Activated naive CD4-positive, alpha-beta T cell treated with anti-CD3 and anti-CD28 coated beads for 36 hours (primary cell): ENCODE results near the gene LRRC4B. TPM values are rescaled to one million over a fixed set of nuclear protein-coding genes. Genes with fewer than 3 reads are reported as not detected.
"Not testable (repeated sequence)": the region's sequence is repeated elsewhere in the genome, so short reads cannot be mapped to it uniquely, and the experiment has no call there.

ENCODE experiments used
- CTCF ChIA-PET: fragments of 350-600 bp; sonication (Branson Sonifier 250); formaldehyde crosslinking; loops from one replicate; lab custom pipeline; 2021; ENCODE audit warnings: antibody characterized with exemption; lab: Charles Lee
- DNase-seq: peaks from one replicate; pipeline ENCODE4 v3.0.0-alpha.2; 2020
- H3K27ac Mint-ChIP-seq: one replicate; pipeline ENCODE4 v1.8.0; 2021; ENCODE audit warnings: mild to moderate bottlenecking, mixed read lengths
- H3K27me3 Mint-ChIP-seq: one replicate; pipeline ENCODE4 v1.8.0; 2021; ENCODE audit warnings: low read depth, mixed read lengths
- H3K36me3 Mint-ChIP-seq: one replicate; pipeline ENCODE4 v1.8.0; 2021; ENCODE audit warnings: low read depth, mixed read lengths
- H3K4me1 Mint-ChIP-seq: one replicate; pipeline ENCODE4 v1.8.0; 2021; ENCODE audit warnings: low read depth, mixed read lengths
- H3K4me3 Mint-ChIP-seq: one replicate; pipeline ENCODE4 v1.8.0; 2021; ENCODE audit warnings: mild to moderate bottlenecking, moderate library complexity, mixed read lengths
- H3K9me3 Mint-ChIP-seq: one replicate; pipeline ENCODE4 v1.8.0; 2021; ENCODE audit warnings: mixed read lengths
- intact Hi-C: fragments of 100-400 bp; cut with micrococcal nuclease; formaldehyde crosslinking; loops from one replicate; pipeline ENCODE4 v1.15.1; 2023
- total RNA-seq, 2 experiments: library from RNA; stranded (reverse); gene quantifications; one replicate each; pipeline ENCODE4 v1.2.3, GENCODE V29; 2021

The LRRC4B gene
- total RNA-seq, 2 experiments from 2014 or later = not detected

DNA sequence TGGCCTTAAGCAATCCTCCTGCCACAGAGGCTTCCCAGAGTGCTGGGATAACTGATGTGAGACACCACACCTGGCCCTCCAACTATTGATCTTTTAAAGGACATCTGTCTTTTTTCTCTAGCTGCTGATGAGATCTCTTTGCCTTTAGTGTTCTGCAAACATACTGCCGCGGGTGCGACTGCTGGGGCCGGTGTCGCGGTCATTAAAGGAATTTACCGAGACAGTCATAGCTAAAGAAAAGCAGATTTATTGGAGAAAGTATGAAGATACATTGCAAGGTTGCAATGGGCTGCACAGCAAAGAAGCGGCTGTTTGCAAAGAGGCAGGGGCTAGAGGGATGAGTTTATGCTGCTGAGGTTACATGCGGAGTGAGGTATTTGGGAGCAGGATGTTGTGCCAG lies 31.2 kb upstream of the LRRC4B start:
- H3K36me3 Mint-ChIP-seq = no peaks in the 10 kb centered on the region
- CTCF ChIA-PET = interaction anchor here (0.9 kb wide), 2 partner anchors 8 to 60 kb away, joined by 3 read pairs; no protein-coding TSS in a partner anchor
- intact Hi-C loops = no loop called here
- H3K27me3 Mint-ChIP-seq = peaks cover 25% of the 10 kb centered on the region
- H3K4me3 Mint-ChIP-seq = no peak overlapping the region
- no peak overlapping the region for H3K27ac Mint-ChIP-seq
- no peaks in the 10 kb centered on the region for H3K4me1 Mint-ChIP-seq
- no peak for DNase-seq
- H3K9me3 Mint-ChIP-seq = no peaks in the 10 kb centered on the region

- Mint-ChIP-seq H3K36me3 (no peaks in the 10 kb centered on the region), H3K27me3 (peaks cover 12% of the 10 kb centered on the region), H3K27ac (no peak overlapping the region), H3K9me3 (no peaks in the 10 kb centered on the region), H3K4me1 (no peaks in the 10 kb centered on the region), H3K4me3 (no peak overlapping the region)
- intact Hi-C loops = no loop called here
- no peak for DNase-seq
- CTCF ChIA-PET = interaction anchor here (0.6 to 1.8 kb wide), 3 partner anchors 33 to 843 kb away, joined by 5 to 6 read pairs (median 5); no protein-coding TSS in a partner anchor
These were observed 22.0 kb upstream of the LRRC4B start for GRCh38 chr19:50590191-50590590.

GRCh38 chr19:50581795-50582660 lies 13.8 kb upstream of the LRRC4B start:
- H3K36me3 Mint-ChIP-seq, H3K27ac Mint-ChIP-seq, H3K4me3 Mint-ChIP-seq, H3K4me1 Mint-ChIP-seq, H3K27me3 Mint-ChIP-seq, DNase-seq, H3K9me3 Mint-ChIP-seq, intact Hi-C loops: not testable (repeated sequence)
- CTCF ChIA-PET = interaction anchor here (0.6 kb wide), 1 partner anchor 48 kb away, joined by 3 read pairs; no protein-coding TSS in a partner anchor

DNA sequence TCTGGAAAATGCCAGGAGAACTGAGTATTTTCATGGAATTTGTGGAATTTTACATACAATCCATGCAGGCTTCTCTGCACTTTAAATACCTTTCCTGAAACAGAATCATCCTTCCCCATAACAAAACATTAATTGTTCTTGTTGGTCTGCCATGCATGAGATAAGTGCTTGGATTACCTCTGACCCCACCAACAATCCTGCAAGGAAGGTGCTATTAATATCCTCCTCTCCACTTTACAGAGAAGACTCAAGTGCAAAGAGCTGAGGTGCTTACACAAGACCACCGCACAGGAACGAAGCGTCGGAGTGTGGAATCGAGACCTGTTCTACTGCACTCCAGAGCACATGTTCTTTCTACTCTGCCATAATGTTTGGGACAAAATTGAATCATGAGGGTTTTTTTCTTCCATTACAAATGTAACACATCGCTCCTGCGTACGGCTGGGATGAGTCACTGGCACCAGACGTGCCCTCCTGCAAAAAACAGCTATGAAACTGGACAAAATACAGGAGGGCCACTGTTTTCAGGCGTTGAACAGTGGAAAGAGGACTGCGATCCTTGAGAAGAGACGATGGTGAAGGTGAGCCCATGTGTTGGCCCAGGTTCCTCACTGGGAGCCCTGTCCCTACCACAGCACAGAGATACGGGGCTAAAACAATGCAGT lies 12.9 kb upstream of the LRRC4B start:
- no peak overlapping the region for H3K27ac Mint-ChIP-seq
- peaks cover 7% of the 10 kb centered on the region for H3K27me3 Mint-ChIP-seq
- H3K4me1 Mint-ChIP-seq = no peaks in the 10 kb centered on the region
- no peaks in the 10 kb centered on the region for H3K9me3 Mint-ChIP-seq
- no peak overlapping the region for H3K4me3 Mint-ChIP-seq
- intact Hi-C loops = no loop called here
- DNase-seq = no peak
- CTCF ChIA-PET = interaction anchor here (0.6 kb wide), 1 partner anchor 47 kb away, joined by 3 read pairs; no protein-coding TSS in a partner anchor
- no peaks in the 10 kb centered on the region for H3K36me3 Mint-ChIP-seq

- CTCF ChIA-PET = no interaction called here
- Mint-ChIP-seq H3K27me3 (peaks cover 7% of the 10 kb centered on the region), H3K4me3 (no peak overlapping the region), H3K9me3 (no peaks in the 10 kb centered on the region), H3K36me3 (no peaks in the 10 kb centered on the region), H3K4me1 (no peaks in the 10 kb centered on the region), H3K27ac (no peak overlapping the region)
- no peak for DNase-seq
- intact Hi-C loops = no loop called here
These were observed 12.0 kb upstream of the LRRC4B start for GRCh38 chr19:50580240-50580639.

GRCh38 chr19:50576769-50577168 lies 8.5 kb upstream of the LRRC4B start:
- intact Hi-C loops, H3K9me3 Mint-ChIP-seq, DNase-seq, CTCF ChIA-PET, H3K4me3 Mint-ChIP-seq, H3K27ac Mint-ChIP-seq, H3K36me3 Mint-ChIP-seq, H3K4me1 Mint-ChIP-seq, H3K27me3 Mint-ChIP-seq: not testable (repeated sequence)

GRCh38 chr19:50573741-50574461 lies 5.7 kb upstream of the LRRC4B start:
- peaks cover 3% of the 10 kb centered on the region for H3K4me1 Mint-ChIP-seq
- no peaks in the 10 kb centered on the region for H3K9me3 Mint-ChIP-seq
- peaks cover 10% of the 10 kb centered on the region for H3K27me3 Mint-ChIP-seq
- H3K27ac Mint-ChIP-seq = no peak overlapping the region
- no peak overlapping the region for H3K4me3 Mint-ChIP-seq
- intact Hi-C loops = no loop called here
- no peaks in the 10 kb centered on the region for H3K36me3 Mint-ChIP-seq
- DNase-seq = no peak
- CTCF ChIA-PET = interaction anchor here (0.6 to 2.3 kb wide), 4 partner anchors 17 to 1204 kb away, joined by 3 to 11 read pairs (median 4); no protein-coding TSS in a partner anchor

DNA sequence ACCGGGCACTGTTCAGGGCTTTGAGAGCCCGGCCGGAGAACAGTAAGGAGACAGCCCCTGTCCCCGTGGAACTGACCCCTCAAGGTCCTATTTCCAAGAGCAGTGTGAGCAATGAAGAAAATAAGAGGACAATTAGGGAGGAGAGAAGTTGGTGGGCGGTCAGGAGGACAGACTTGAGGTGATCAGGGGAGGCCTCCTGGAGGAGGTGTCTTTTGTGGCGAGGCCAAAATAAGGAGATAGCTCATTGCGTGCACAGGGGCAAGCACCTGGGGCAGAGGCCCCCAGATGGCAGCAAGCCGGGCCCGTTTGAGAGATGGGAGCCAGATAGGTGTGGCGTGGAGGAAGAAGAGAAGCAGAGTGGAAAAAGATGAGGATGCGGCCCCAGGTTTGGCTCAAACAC lies 2.8 kb upstream of the LRRC4B start:
- Mint-ChIP-seq H3K9me3 (no peaks in the 10 kb centered on the region), H3K27me3 (peaks cover 17% of the 10 kb centered on the region), H3K4me3 (no peak overlapping the region), H3K36me3 (no peaks in the 10 kb centered on the region), H3K4me1 (peaks cover 11% of the 10 kb centered on the region), H3K27ac (no peak overlapping the region)
- intact Hi-C loops = no loop called here
- no peak for DNase-seq
- CTCF ChIA-PET = interaction anchor here (0.8 kb wide), 1 partner anchor 15 kb away, joined by 3 read pairs; no protein-coding TSS in a partner anchor

DNA sequence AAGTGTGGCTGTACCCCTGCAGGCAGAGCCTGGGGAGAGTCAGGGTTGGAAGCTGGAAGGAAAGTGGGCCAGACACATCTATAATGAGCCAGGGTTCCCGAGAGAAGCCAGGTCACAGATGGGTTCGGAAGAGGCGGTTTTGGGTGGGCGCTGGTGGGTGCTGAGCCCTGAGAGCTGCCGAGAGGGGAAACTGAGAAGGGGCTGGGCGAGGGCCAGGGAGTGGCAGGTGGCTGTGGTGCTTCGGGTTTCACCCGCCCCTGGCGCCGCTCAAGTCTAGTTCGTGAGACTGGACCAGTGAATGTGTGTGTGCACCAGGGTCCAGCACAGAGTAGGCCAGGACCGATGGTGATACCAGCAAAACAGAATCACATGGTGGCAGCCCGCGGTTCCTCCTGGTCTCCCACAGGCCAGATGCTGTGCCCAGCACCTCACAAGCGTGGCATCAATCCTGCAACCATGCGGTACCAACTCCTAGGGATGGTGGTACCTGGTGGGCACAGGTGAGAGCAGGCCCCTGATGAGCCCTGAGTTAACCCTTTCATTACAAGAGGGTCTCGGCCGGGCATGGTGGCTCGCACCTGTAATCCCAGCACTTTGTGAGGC lies 1.8 kb upstream of the LRRC4B start:
- Mint-ChIP-seq H3K27me3 (peaks cover 27% of the 10 kb centered on the region), H3K27ac (no peak overlapping the region), H3K4me1 (peaks cover 20% of the 10 kb centered on the region), H3K9me3 (no peaks in the 10 kb centered on the region), H3K4me3 (no peak overlapping the region), H3K36me3 (no peaks in the 10 kb centered on the region)
- intact Hi-C loops = no loop called here
- DNase-seq = no peak
- CTCF ChIA-PET = interaction anchor here (0.8 to 1.7 kb wide), 3 partner anchors 12 to 32 kb away, joined by 3 to 8 read pairs (median 4); no protein-coding TSS in a partner anchor

DNA sequence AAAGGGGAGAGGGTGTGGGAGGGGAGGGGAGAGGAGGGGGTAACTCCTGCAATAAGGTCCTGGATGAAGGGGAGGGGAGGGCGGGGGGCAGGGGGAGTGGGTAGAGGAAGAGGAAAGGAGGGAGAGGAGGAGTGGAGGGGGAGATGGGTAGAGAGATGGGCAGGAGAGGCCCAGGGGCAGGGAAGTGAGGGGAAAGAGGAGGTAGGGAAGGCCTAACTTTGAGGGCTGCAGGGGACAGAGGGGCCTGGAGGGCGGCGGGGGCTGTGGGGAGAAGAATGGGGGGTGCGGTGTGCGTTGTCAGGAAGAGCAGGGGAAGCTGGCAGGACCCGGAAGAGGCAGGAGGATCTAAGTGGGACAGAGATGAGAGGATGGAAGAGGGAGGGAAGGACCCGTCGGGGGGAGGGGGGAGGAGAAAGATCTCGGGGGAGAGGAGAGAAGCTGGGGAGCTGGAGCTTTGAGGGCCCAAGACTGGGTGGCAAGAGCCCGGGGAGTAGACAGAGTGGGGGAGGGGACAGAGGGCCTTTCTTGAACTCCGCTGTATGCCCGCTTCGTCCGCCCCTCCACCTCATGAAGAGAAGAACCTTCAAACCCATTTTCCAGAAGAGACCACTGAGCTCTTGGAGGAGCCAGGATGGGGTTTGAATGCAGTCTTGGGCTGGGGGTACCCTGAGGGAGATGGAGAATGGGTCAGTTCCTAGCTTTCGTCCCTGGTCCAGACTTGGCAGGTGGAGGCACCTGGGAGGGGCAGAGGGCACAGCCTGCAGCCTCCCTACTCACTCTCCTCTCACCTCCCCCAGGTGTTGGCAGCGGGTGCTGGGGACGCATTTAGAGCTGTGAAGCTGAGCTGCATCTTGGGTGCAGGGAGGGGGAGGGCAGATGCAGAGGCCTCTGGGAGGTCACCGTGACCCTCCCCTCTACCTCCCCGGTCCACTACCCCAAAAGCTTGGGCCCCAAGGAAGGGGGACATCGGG lies 778 bp upstream of the LRRC4B start:
- peaks cover 37% of the 10 kb centered on the region for H3K27me3 Mint-ChIP-seq
- H3K27ac Mint-ChIP-seq = no peak overlapping the region
- no peaks in the 10 kb centered on the region for H3K9me3 Mint-ChIP-seq
- intact Hi-C loops = no loop called here
- peaks cover 21% of the 10 kb centered on the region for H3K4me1 Mint-ChIP-seq
- H3K4me3 Mint-ChIP-seq = no peak overlapping the region
- DNase-seq = no peak
- H3K36me3 Mint-ChIP-seq = no peaks in the 10 kb centered on the region
- CTCF ChIA-PET = interaction anchor here (0.5 to 1.7 kb wide), 3 partner anchors 11 to 31 kb away, joined by 3 to 8 read pairs (median 4); no protein-coding TSS in a partner anchor
